ENCODE measurements around the gene DDX41. TPM values are rescaled to one million over a fixed set of nuclear protein-coding genes. Genes with fewer than 3 reads are reported as not detected.

Gene DDX41
- total and polyA plus RNA-seq, 2 of the 13 experiments (the other 11 are each of a cell fraction or from before 2014, with no cell fraction given): 62.8 to 105 TPM

DNA sequence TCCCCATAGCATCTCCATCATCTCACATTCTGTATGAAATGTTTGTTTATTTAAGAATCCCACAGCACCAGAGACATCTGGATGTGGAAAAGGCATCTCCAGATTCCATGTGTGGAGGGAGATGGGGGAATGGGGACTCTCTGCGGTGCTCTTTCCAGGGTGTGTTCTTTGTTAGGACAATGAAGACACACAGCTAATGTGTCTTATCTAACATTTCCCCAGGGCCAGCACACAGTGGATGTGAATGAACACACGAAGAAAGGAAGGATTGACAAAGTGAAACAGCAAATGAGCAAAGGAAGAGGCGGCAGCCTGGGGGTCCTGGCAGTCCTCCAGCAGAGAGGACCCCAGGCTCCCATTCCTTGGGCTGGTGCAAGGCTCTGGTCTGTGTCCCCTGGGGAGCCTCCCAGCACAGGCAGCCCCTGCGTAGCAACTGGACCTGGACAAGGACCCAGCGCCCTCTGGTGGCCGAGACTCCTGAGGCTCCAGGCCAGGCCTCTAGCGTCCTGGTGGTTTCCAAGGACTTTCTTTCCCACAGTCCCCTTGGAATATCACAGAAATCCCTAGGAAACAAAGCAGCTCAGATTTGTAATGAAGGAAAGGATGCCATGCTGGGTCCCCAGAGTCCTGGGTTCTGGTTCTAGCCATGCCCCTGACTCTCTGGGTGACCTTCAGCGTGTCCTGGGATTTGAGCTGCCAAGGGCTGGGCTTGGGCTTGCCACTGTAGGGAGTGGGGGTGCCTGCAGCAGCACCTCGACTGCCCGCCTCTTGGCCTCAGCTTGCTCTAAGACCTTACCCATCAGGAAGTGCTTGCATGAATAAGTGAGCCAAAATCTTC is 15.9 kb downstream of the DDX41 start (continued):
- TF ChIP-seq, protein P1, sequence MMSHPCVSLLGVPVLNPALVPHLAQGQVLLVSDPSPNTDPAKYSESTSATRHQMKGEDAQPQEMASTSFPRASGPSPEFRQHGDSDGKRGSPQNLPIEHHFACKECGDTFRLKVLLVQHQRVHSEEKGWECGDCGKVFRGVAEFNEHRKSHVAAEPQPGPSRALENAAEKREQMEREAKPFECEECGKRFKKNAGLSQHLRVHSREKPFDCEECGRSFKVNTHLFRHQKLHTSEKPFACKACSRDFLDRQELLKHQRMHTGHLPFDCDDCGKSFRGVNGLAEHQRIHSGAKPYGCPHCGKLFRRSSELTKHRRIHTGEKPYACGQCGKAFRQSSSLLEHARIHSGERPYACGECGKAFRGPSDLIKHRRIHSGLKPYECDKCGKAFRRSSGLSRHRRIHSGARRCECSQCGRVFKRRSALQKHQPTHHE (CRISPR knock-in tag; IDR thresholded peaks at IDR 0.05; ENCODE audit: borderline replicate concordance): no peak
- TF ChIP-seq KDM5B (CRISPR knock-in tag; IDR thresholded peaks at IDR 0.05; ENCODE audit: borderline replicate concordance) (no peak), HDAC1 (CRISPR knock-in tag; IDR thresholded peaks at IDR 0.05) (no peak), ZNF383 (CRISPR knock-in tag; IDR thresholded peaks at IDR 0.05; ENCODE audit: borderline replicate concordance) (no peak), ATRX (CRISPR knock-in tag; IDR thresholded peaks at IDR 0.05; ENCODE audit: borderline replicate concordance) (no peak), ZNF10 (CRISPR knock-in tag; IDR thresholded peaks at IDR 0.05; ENCODE audit: borderline replicate concordance, low read depth) (no peak), TSC22D2 (CRISPR knock-in tag; IDR thresholded peaks at IDR 0.05; ENCODE audit: borderline replicate concordance) (no peak), ZNF737 (CRISPR knock-in tag; IDR thresholded peaks at IDR 0.05; ENCODE audit: borderline replicate concordance) (no peak), ZNF792 (CRISPR knock-in tag; IDR thresholded peaks at IDR 0.05) (peak; percentile 87), RFX1 (IDR thresholded peaks at IDR 0.05) (no peak), NCOA5 (CRISPR knock-in tag; IDR thresholded peaks at IDR 0.05) (no peak), TCF12 (IDR thresholded peaks at IDR 0.05) (no peak), TCF12 (CRISPR knock-in tag; IDR thresholded peaks at IDR 0.05) (no peak), SNAPC2 (CRISPR knock-in tag; IDR thresholded peaks at IDR 0.05) (no peak), ZNF510 (CRISPR knock-in tag; IDR thresholded peaks at IDR 0.05; ENCODE audit: low read depth) (no peak), ZZZ3 (CRISPR knock-in tag; IDR thresholded peaks at IDR 0.05; ENCODE audit: borderline replicate concordance) (no peak), ZNF232 (CRISPR knock-in tag; IDR thresholded peaks at IDR 0.05; ENCODE audit: borderline replicate concordance) (no peak), SMC3 (IDR thresholded peaks at IDR 0.05; ENCODE audit: low read length) (peak; percentile 58), ZNF616 (CRISPR knock-in tag; IDR thresholded peaks at IDR 0.05; ENCODE audit: low read depth) (no peak), ZNF256 (CRISPR knock-in tag; conservative IDR thresholded peaks at IDR 0.05) (no peak), FOXK2 (IDR thresholded peaks at IDR 0.05) (no peak)
- TF ChIP-seq, protein P2, sequence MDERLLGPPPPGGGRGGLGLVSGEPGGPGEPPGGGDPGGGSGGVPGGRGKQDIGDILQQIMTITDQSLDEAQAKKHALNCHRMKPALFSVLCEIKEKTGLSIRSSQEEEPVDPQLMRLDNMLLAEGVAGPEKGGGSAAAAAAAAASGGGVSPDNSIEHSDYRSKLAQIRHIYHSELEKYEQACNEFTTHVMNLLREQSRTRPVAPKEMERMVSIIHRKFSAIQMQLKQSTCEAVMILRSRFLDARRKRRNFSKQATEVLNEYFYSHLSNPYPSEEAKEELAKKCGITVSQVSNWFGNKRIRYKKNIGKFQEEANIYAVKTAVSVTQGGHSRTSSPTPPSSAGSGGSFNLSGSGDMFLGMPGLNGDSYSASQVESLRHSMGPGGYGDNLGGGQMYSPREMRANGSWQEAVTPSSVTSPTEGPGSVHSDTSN (CRISPR knock-in tag; IDR thresholded peaks at IDR 0.05): no peak
- TF ChIP-seq, protein P3, sequence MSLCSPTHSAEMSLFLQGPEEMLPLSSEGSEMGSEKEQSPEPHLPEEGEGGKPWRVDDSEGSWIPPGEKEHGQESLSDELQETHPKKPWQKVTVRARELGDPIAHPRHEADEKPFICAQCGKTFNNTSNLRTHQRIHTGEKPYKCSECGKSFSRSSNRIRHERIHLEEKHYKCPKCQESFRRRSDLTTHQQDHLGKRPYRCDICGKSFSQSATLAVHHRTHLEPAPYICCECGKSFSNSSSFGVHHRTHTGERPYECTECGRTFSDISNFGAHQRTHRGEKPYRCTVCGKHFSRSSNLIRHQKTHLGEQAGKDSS (CRISPR knock-in tag; IDR thresholded peaks at IDR 0.05; ENCODE audit: borderline replicate concordance, low read depth): no peak
- TF ChIP-seq, protein P4, sequence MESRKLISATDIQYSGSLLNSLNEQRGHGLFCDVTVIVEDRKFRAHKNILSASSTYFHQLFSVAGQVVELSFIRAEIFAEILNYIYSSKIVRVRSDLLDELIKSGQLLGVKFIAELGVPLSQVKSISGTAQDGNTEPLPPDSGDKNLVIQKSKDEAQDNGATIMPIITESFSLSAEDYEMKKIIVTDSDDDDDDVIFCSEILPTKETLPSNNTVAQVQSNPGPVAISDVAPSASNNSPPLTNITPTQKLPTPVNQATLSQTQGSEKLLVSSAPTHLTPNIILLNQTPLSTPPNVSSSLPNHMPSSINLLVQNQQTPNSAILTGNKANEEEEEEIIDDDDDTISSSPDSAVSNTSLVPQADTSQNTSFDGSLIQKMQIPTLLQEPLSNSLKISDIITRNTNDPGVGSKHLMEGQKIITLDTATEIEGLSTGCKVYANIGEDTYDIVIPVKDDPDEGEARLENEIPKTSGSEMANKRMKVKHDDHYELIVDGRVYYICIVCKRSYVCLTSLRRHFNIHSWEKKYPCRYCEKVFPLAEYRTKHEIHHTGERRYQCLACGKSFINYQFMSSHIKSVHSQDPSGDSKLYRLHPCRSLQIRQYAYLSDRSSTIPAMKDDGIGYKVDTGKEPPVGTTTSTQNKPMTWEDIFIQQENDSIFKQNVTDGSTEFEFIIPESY (CRISPR knock-in tag; IDR thresholded peaks at IDR 0.05): 0 out of 2 replicates have a peak, but pooled peaks have one; percentile 63
- TF ChIP-seq, protein P5, sequence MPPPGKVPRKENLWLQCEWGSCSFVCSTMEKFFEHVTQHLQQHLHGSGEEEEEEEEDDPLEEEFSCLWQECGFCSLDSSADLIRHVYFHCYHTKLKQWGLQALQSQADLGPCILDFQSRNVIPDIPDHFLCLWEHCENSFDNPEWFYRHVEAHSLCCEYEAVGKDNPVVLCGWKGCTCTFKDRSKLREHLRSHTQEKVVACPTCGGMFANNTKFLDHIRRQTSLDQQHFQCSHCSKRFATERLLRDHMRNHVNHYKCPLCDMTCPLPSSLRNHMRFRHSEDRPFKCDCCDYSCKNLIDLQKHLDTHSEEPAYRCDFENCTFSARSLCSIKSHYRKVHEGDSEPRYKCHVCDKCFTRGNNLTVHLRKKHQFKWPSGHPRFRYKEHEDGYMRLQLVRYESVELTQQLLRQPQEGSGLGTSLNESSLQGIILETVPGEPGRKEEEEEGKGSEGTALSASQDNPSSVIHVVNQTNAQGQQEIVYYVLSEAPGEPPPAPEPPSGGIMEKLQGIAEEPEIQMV (CRISPR knock-in tag; IDR thresholded peaks at IDR 0.05; ENCODE audit: low read depth): no peak

All from HepG2 (cell line).